IMR-90 (cell line): ENCODE data around the gene CYP1A2. TPM values are rescaled to one million over a fixed set of nuclear protein-coding genes. Genes with fewer than 3 reads are reported as not detected.

Source experiments
- ATAC-seq: fragments of 200-7000 bp; cut with Tn5 transposase; 2 replicates; pipeline ENCODE4 v1.9.1; 2020; ENCODE audit warnings: low read depth, mild to moderate bottlenecking, moderate library complexity
- BruUV-seq: library from RNA; stranded (reverse); fragments of 400-500 nt; replicated peaks from 2 replicates; lab custom pipeline; 2021; lab: Mats Ljungman, UMichigan
- CTCF ChIA-PET: fragments of 300-600 bp; formaldehyde crosslinking; extraction: SDS; loops from one replicate; lab custom pipeline; 2021; ENCODE audit warnings: antibody characterized with exemption; lab: Yijun Ruan, JAX
- POLR2A ChIA-PET: fragments of 300-600 bp; sonication (Branson Sonifier 250); formaldehyde crosslinking; loops from one replicate; lab custom pipeline; 2022; ENCODE audit warnings: antibody characterized with exemption; ENCODE audit not compliant: unreplicated experiment; lab: Charles Lee
- DNase-seq: peaks from one replicate; pipeline ENCODE4 v3.0.0; 2013
- H2AFZ ChIP-seq: replicated peaks from 2 replicates; pipeline ENCODE3; 2013; ENCODE audit warnings: low read length, mild to moderate bottlenecking; ENCODE audit not compliant: poor library complexity
- H2AK5ac ChIP-seq: 2 replicates; pipeline ENCODE4 v1.6.1; 2013; ENCODE audit warnings: low read depth, low read length, inconsistent platforms
- H2AK9ac ChIP-seq: replicated peaks from 2 replicates; pipeline ENCODE3; 2013; ENCODE audit warnings: mild to moderate bottlenecking, low read depth, low read length, moderate library complexity; ENCODE audit not compliant: poor library complexity
- H2BK120ac ChIP-seq: 2 replicates; pipeline ENCODE4 v1.6.1; 2013; ENCODE audit warnings: low read depth, low read length, inconsistent platforms
- H2BK15ac ChIP-seq: 3 replicates; pipeline ENCODE4 v1.6.1; 2013; ENCODE audit warnings: low read depth, low read length, inconsistent platforms
- H2BK20ac ChIP-seq: 2 replicates; pipeline ENCODE4 v1.6.1; 2013; ENCODE audit warnings: low read depth, mild to moderate bottlenecking, inconsistent platforms, low read length, moderate library complexity
- H2BK5ac ChIP-seq: 2 replicates; pipeline ENCODE4 v1.6.1; 2013; ENCODE audit warnings: mild to moderate bottlenecking, low read depth, low read length, inconsistent platforms; ENCODE audit not compliant: poor library complexity, severe bottlenecking
- H3K14ac ChIP-seq: replicated peaks from 2 replicates; pipeline ENCODE4 v1.6.1; 2013; ENCODE audit warnings: low read depth, low read length, inconsistent platforms
- H3K18ac ChIP-seq: 2 replicates; pipeline ENCODE4 v1.6.1; 2013; ENCODE audit warnings: low read depth, low read length, control low read depth
- H3K23ac ChIP-seq: 2 replicates; pipeline ENCODE4 v1.6.1; 2013; ENCODE audit warnings: low read depth, low read length, inconsistent platforms
- H3K27ac ChIP-seq: 2 replicates; pipeline ENCODE4 v1.5.1; 2013; ENCODE audit warnings: mild to moderate bottlenecking, control low read depth, low read length; ENCODE audit not compliant: insufficient read depth
- H3K27me3 ChIP-seq: 2 replicates; pipeline ENCODE4 v1.6.1; 2013; ENCODE audit warnings: low read length; ENCODE audit not compliant: control insufficient read depth, insufficient read depth
- H3K36me3 ChIP-seq: 2 replicates; pipeline ENCODE4 v1.6.1; 2013; ENCODE audit warnings: low read length, mixed read lengths; ENCODE audit not compliant: control insufficient read depth, insufficient read depth
- H3K4ac ChIP-seq: 2 replicates; pipeline ENCODE4 v1.6.1; 2013; ENCODE audit warnings: low read depth, low read length, inconsistent platforms
- H3K4me1 ChIP-seq: 2 replicates; pipeline ENCODE4 v1.6.1; 2013; ENCODE audit warnings: low read length, mixed read lengths; ENCODE audit not compliant: control insufficient read depth, insufficient read depth
- H3K4me2 ChIP-seq: 2 replicates; pipeline ENCODE4 v1.6.1; 2013; ENCODE audit warnings: low read depth, mild to moderate bottlenecking, control low read depth, low read length, moderate library complexity
- H3K4me3 ChIP-seq: 2 replicates; pipeline ENCODE4 v1.5.1; 2013; ENCODE audit warnings: low read depth, mild to moderate bottlenecking, control low read depth, low read length, moderate library complexity; ENCODE audit not compliant: insufficient read depth
- H3K56ac ChIP-seq: 2 replicates; pipeline ENCODE4 v1.6.1; 2013; ENCODE audit warnings: low read length, inconsistent platforms; ENCODE audit not compliant: insufficient read depth; ENCODE audit errors: extremely low read depth
- H3K79me1 ChIP-seq, 2 experiments: 2 replicates each; pipeline ENCODE4 v1.6.1; 2013; ENCODE audit warnings: low read length in 2 of 2, inconsistent platforms in 1 of 2, low read depth in 1 of 2
- H3K9ac ChIP-seq: 2 replicates; pipeline ENCODE4 v1.6.1; 2013; ENCODE audit warnings: low read depth, low read length, control low read depth
- H3K9me1 ChIP-seq: 2 replicates; pipeline ENCODE4 v1.6.1; 2013; ENCODE audit warnings: low read length, inconsistent platforms; ENCODE audit not compliant: insufficient read depth
- H3K9me3 ChIP-seq: 2 replicates; pipeline ENCODE4 v1.6.1; 2013; ENCODE audit warnings: low read length; ENCODE audit not compliant: control insufficient read depth, insufficient read depth
- H4K20me1 ChIP-seq: 2 replicates; pipeline ENCODE4 v1.6.1; 2013; ENCODE audit warnings: low read length, inconsistent platforms; ENCODE audit not compliant: insufficient read depth
- H4K5ac ChIP-seq: 2 replicates; pipeline ENCODE4 v1.6.1; 2013; ENCODE audit warnings: mild to moderate bottlenecking, low read depth, low read length, control low read depth
- H4K8ac ChIP-seq, 2 experiments: 2 replicates each; pipeline ENCODE4 v1.6.1; 2013; ENCODE audit warnings: low read depth in 2 of 2, low read length in 2 of 2, control low read depth in 1 of 2, inconsistent platforms in 1 of 2
- H4K91ac ChIP-seq: 2 replicates; pipeline ENCODE4 v1.6.1; 2013; ENCODE audit warnings: low read depth, low read length, inconsistent platforms; ENCODE audit not compliant: insufficient read depth
- BHLHE40 ChIP-seq: fragments of 150-350 bp; IDR thresholded peaks from 2 replicates; pipeline ENCODE4 v1.6.1; 2016; ENCODE audit warnings: mild to moderate bottlenecking, low read depth, low read length
- CHD1 ChIP-seq: IDR thresholded peaks from 2 replicates; pipeline ENCODE4 v1.6.1; 2012; ENCODE audit warnings: low read depth, low read length, improper control_type of control experiment
- MAFK ChIP-seq: IDR thresholded peaks from 2 replicates; pipeline ENCODE4 v1.6.1; 2012; ENCODE audit warnings: low read depth, low read length, improper control_type of control experiment
- MAZ ChIP-seq: IDR thresholded peaks from 2 replicates; pipeline ENCODE4 v1.6.1; 2012; ENCODE audit warnings: low read depth, mild to moderate bottlenecking, low read length, improper control_type of control experiment, moderate library complexity, borderline replicate concordance
- MXI1 ChIP-seq: IDR thresholded peaks from 2 replicates; pipeline ENCODE4 v1.6.1; 2012; ENCODE audit warnings: low read depth, mild to moderate bottlenecking, low read length, moderate library complexity, borderline replicate concordance
- NFE2L2 ChIP-seq: fragments of 150-350 bp; IDR thresholded peaks from 2 replicates; pipeline ENCODE4 v1.6.1; 2016; ENCODE audit warnings: low read depth, mild to moderate bottlenecking, low read length
- POLR2A ChIP-seq: IDR thresholded peaks from 2 replicates; pipeline ENCODE4 v1.6.1; 2012; ENCODE audit warnings: mild to moderate bottlenecking, low read depth, low read length
- RCOR1 ChIP-seq: IDR thresholded peaks from 2 replicates; pipeline ENCODE4 v1.6.1; 2012; ENCODE audit warnings: mild to moderate bottlenecking, low read length, improper control_type of control experiment; ENCODE audit not compliant: insufficient replicate concordance
- RFX5 ChIP-seq: IDR thresholded peaks from 2 replicates; pipeline ENCODE4 v1.8.0; 2012; ENCODE audit warnings: low read depth, mild to moderate bottlenecking, low read length, moderate library complexity
- SMC3 ChIP-seq: fragments of 150-350 bp; IDR thresholded peaks from 2 replicates; pipeline ENCODE4 v1.6.1; 2016; ENCODE audit warnings: low read depth, mild to moderate bottlenecking, antibody characterized with exemption, low read length, moderate library complexity
- USF2 ChIP-seq: fragments of 150-350 bp; IDR thresholded peaks from 2 replicates; pipeline ENCODE4 v1.6.1; 2017; ENCODE audit warnings: mild to moderate bottlenecking, antibody characterized with exemption, low read length, low read depth
- WGBS, 2 experiments: methylation state at CpG; one replicate each; pipeline versions ENCODE4 v1.1.5 to v1.1.7; 2013; ENCODE audit warnings: missing lambda C conversion rate in 2 of 2; ENCODE audit not compliant: insufficient read length in 1 of 2; ENCODE audit errors: extremely low coverage in 2 of 2; 5-methylcytosine and 5-hydroxymethylcytosine counted together
- dilution Hi-C: fragments of 300-500 bp; cut with HindIII; formaldehyde crosslinking; loops from one replicate; pipeline ENCODE4 v1.14.3; 2018; ENCODE audit warnings: low sequenced_read_pairs; ENCODE audit not compliant: unreplicated experiment
- in situ Hi-C: fragments of 300-500 bp; cut with MboI; formaldehyde crosslinking; loops from 3 replicates; pipeline ENCODE4 v1.14.3; 2019; ENCODE audit warnings: low sequenced_read_pairs, inconsistent platforms, mixed read lengths
- intact Hi-C: fragments of 100-400 bp; cut with micrococcal nuclease; formaldehyde crosslinking; loops from 2 replicates; pipeline ENCODE4 v1.10.0; 2022
- polyA plus RNA-seq, 3 experiments: library from polyadenylated mRNA; depleted of rRNA; stranded (reverse); fragments of >200 nt; gene quantifications; 2 replicates each; pipeline ENCODE4 v1.2.3, GENCODE V29; 2012; ENCODE audit warnings: low replicate concordance in 1 of 3
- total RNA-seq: library from RNA; depleted of rRNA; stranded (reverse); fragments of >200 nt; gene quantifications from 2 replicates; pipeline ENCODE4 v1.2.3, GENCODE V29; 2012
- TF ChIP-seq, protein P1 (sequence below): fragments of 150-350 bp; IDR thresholded peaks from 2 replicates; pipeline ENCODE4 v1.6.1; 2016; ENCODE audit warnings: low read depth, mild to moderate bottlenecking, low read length, moderate library complexity, borderline replicate concordance

CYP1A2 gene
- total and polyA plus RNA-seq, 2 of the 4 experiments (the other 2 are of a cell fraction), result not detected

- BruUV-seq, result no TSS peak
- Histone ChIP-seq H3K27me3 (peaks cover 58% of the 10 kb centered on the region), H3K14ac (no peak overlapping the region), H2BK20ac (no peak overlapping the region), H2AFZ (no peak overlapping the region), H4K5ac (no peak overlapping the region), H2AK9ac (no peak overlapping the region), H3K27ac (no peak overlapping the region), H3K79me1 (no peaks in the 10 kb centered on the region), H3K56ac (no peak overlapping the region), H2BK120ac (no peak overlapping the region), H4K8ac (no peak overlapping the region), H3K23ac (no peak overlapping the region), H3K4me3 (no peak overlapping the region), H3K36me3 (no peaks in the 10 kb centered on the region), H3K4ac (no peak overlapping the region), H2BK15ac (no peak overlapping the region), H4K20me1 (no peaks in the 10 kb centered on the region), H2AK5ac (no peak overlapping the region), H3K18ac (no peak overlapping the region), H3K4me2 (no peak overlapping the region), H3K9me1 (no peaks in the 10 kb centered on the region), H2BK5ac (no peak overlapping the region), H3K9me3 (no peaks in the 10 kb centered on the region; the same call in 1 of the 2 replicates), H3K9ac (no peak overlapping the region), H3K4me1 (no peaks in the 10 kb centered on the region), H4K91ac (no peak overlapping the region)
- POLR2A ChIA-PET, result no interaction called here
- ATAC-seq, result no peak
- no peak for DNase-seq
- in situ Hi-C loops (no loop called here), intact Hi-C loops (no loop called here), dilution Hi-C loops (no loop called here)
- TF ChIP-seq USF2 (no peak), POLR2A (no peak), MAZ (no peak), NFE2L2 (no peak), SMC3 (no peak), RFX5 (no peak), RCOR1 (no peak), BHLHE40 (no peak), MAFK (no peak), CHD1 (no peak), MXI1 (no peak)
- TF ChIP-seq, protein P1, sequence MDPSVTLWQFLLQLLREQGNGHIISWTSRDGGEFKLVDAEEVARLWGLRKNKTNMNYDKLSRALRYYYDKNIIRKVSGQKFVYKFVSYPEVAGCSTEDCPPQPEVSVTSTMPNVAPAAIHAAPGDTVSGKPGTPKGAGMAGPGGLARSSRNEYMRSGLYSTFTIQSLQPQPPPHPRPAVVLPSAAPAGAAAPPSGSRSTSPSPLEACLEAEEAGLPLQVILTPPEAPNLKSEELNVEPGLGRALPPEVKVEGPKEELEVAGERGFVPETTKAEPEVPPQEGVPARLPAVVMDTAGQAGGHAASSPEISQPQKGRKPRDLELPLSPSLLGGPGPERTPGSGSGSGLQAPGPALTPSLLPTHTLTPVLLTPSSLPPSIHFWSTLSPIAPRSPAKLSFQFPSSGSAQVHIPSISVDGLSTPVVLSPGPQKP, result no peak
- CTCF ChIA-PET, result no interaction called here
- WGBS, 2 experiments, result no CpG with 5 or more reads among the region's 3 CpGs
These were observed 15.4 kb upstream of the CYP1A2 start for GRCh38 chr15:74733269-74733668.
